ENCODE measurements around the gene ATP10A.

Gene ATP10A

GRCh38 chr15:25807063-25807462 is 56.1 kb downstream of the ATP10A start:
- H3K36me3 ChIP-seq: no peaks in the 10 kb centered on the region
- H3K27me3 ChIP-seq: no peaks in the 10 kb centered on the region
- H3K9me3 ChIP-seq: no peaks in the 10 kb centered on the region
- no peak overlapping the region for H3K27ac ChIP-seq
- no peak overlapping the region for H3K4me3 ChIP-seq (ENCODE audit: low read depth in 1 of 2, low read length in 1 of 2)
- TF ChIP-seq CTCF (IDR thresholded peaks at IDR 0.05): no peak
- H3K4me1 ChIP-seq (ENCODE audit: control insufficient read depth in 1 of 2, insufficient read depth in 1 of 2, low read depth in 1 of 2, low read length in 1 of 2): no peaks in the 10 kb centered on the region

- no peak overlapping the region for H3K4me3 ChIP-seq (ENCODE audit: low read depth in 1 of 2, low read length in 1 of 2)
- H3K27me3 ChIP-seq: peaks cover 7% of the 10 kb centered on the region
- TF ChIP-seq CTCF (IDR thresholded peaks at IDR 0.05): no peak
- no peaks in the 10 kb centered on the region for H3K4me1 ChIP-seq (ENCODE audit: control insufficient read depth in 1 of 2, insufficient read depth in 1 of 2, low read depth in 1 of 2, low read length in 1 of 2)
- H3K27ac ChIP-seq: no peak overlapping the region
- H3K36me3 ChIP-seq: no peaks in the 10 kb centered on the region
- no peaks in the 10 kb centered on the region for H3K9me3 ChIP-seq
Observed at GRCh38 chr15:25805031-25805430, 58.1 kb downstream of the ATP10A start.

- no peak overlapping the region for H3K4me3 ChIP-seq (ENCODE audit: low read depth in 1 of 2, low read length in 1 of 2)
- peaks cover 13% of the 10 kb centered on the region for H3K27me3 ChIP-seq
- TF ChIP-seq CTCF (IDR thresholded peaks at IDR 0.05): no peak
- H3K36me3 ChIP-seq: no peaks in the 10 kb centered on the region
- H3K27ac ChIP-seq: no peak overlapping the region
- no peaks in the 10 kb centered on the region for H3K9me3 ChIP-seq
- no peaks in the 10 kb centered on the region for H3K4me1 ChIP-seq (ENCODE audit: control insufficient read depth in 1 of 2, insufficient read depth in 1 of 2, low read depth in 1 of 2, low read length in 1 of 2)
Observed at GRCh38 chr15:25804451-25804850, 58.7 kb downstream of the ATP10A start.

DNA sequence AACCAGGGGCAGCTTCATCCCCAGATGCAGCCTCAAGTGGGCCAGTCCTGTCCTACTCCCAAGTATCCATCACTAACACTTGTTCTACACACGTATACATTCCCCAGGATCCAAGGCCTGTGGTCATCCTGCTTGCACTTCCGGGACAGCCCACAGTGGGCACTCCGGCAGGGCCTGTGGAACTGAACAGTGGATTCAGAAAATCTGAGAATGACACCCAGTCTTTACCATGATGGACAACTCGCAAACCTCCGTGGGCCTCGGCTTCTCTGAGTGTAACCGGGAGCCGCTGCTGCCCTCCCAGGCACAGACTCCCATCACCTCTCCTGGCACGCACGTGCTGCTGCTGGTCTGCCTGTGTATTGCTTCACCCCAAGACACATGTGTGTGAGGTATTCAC is 59.6 kb downstream of the ATP10A start:
- TF ChIP-seq CTCF (IDR thresholded peaks at IDR 0.05): no peak
- no peaks in the 10 kb centered on the region for H3K36me3 ChIP-seq
- H3K4me3 ChIP-seq (ENCODE audit: low read depth in 1 of 2, low read length in 1 of 2): no peak overlapping the region
- no peaks in the 10 kb centered on the region for H3K9me3 ChIP-seq
- H3K27me3 ChIP-seq: peaks cover 22% of the 10 kb centered on the region
- H3K27ac ChIP-seq: no peak overlapping the region
- H3K4me1 ChIP-seq (ENCODE audit: control insufficient read depth in 1 of 2, insufficient read depth in 1 of 2, low read depth in 1 of 2, low read length in 1 of 2): no peaks in the 10 kb centered on the region

DNA sequence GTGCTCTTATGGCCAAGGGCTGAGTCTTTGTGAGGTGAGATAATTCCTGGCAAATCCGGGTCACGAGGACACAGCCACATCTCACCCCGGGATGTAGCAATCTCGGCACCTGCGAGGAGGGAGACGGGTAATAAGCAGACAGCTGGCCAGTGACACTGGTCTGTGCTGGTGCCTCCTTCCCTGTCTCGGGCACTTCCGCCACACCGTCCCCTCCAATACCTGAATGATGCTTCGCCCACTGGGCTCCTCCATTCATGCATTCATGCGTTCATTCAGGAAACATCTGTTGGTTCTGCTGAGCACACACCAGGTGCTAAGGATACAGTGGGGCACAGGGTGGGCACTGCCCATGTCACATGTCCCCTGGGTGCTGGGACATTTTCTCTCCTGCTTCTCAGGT is 60.1 kb downstream of the ATP10A start:
- Histone ChIP-seq H3K27ac (no peak overlapping the region), H3K4me1 (ENCODE audit: control insufficient read depth in 1 of 2, insufficient read depth in 1 of 2, low read depth in 1 of 2, low read length in 1 of 2) (no peaks in the 10 kb centered on the region), H3K27me3 (peaks cover 27% of the 10 kb centered on the region), H3K36me3 (no peaks in the 10 kb centered on the region), H3K4me3 (ENCODE audit: low read depth in 1 of 2, low read length in 1 of 2) (no peak overlapping the region), H3K9me3 (no peaks in the 10 kb centered on the region)
- no peak for TF ChIP-seq CTCF (IDR thresholded peaks at IDR 0.05)

- Histone ChIP-seq H3K27me3 (peaks cover 34% of the 10 kb centered on the region), H3K4me3 (ENCODE audit: low read depth in 1 of 2, low read length in 1 of 2) (no peak overlapping the region), H3K4me1 (ENCODE audit: control insufficient read depth in 1 of 2, insufficient read depth in 1 of 2, low read depth in 1 of 2, low read length in 1 of 2) (no peaks in the 10 kb centered on the region)
Observed at GRCh38 chr15:25802285-25802830, 60.8 kb downstream of the ATP10A start.

More at GRCh38 chr15:25802285-25802830, 60.8 kb downstream of the ATP10A start:
- no peaks in the 10 kb centered on the region for H3K9me3 ChIP-seq
- TF ChIP-seq CTCF (IDR thresholded peaks at IDR 0.05): no peak
- H3K27ac ChIP-seq: no peak overlapping the region
- H3K36me3 ChIP-seq: no peaks in the 10 kb centered on the region
